Measurements from ENCODE around the gene ITGB3BP.

Gene ITGB3BP

GRCh38 chr1:63533931-63534330 lies 10.9 kb upstream of the ITGB3BP start:
- no peak overlapping the region for H3K9ac ChIP-seq (ENCODE audit: low read length)
- H2AFZ ChIP-seq (ENCODE audit: low read depth, low read length, severe bottlenecking), result no peak overlapping the region
- peaks cover 27% of the 10 kb centered on the region for H3K36me3 ChIP-seq (ENCODE audit: low read length)
- no peaks in the 10 kb centered on the region for H3K9me2 ChIP-seq (replicated peaks; ENCODE audit: insufficient read depth, low read length)
- H3K79me2 ChIP-seq (ENCODE audit: insufficient read depth, low read length), result no peaks in the 10 kb centered on the region
- H3K9me3 ChIP-seq (ENCODE audit: insufficient read depth, low read length), result no peaks in the 10 kb centered on the region
- H3F3A ChIP-seq (ENCODE audit: insufficient read depth), result no peaks in the 10 kb centered on the region; the same call in 1 of the 2 replicates
- no peaks in the 10 kb centered on the region for H4K20me1 ChIP-seq (ENCODE audit: low read depth, low read length)
- no peak overlapping the region for H3K4me3 ChIP-seq (ENCODE audit: insufficient read depth, low read length, poor library complexity, severe bottlenecking)
- no peak overlapping the region for H3K4me2 ChIP-seq (ENCODE audit: low read depth, low read length, poor library complexity, severe bottlenecking)
- no peak overlapping the region for H3K27ac ChIP-seq (ENCODE audit: low read depth, low read length)
- TF ChIP-seq EZH2phosphoT487 (conservative IDR thresholded peaks at IDR 0.05; ENCODE audit: low read length) (no peak), CTCF (IDR thresholded peaks at IDR 0.05; ENCODE audit: insufficient read depth, low read length, poor library complexity, severe bottlenecking) (no peak)
- no peaks in the 10 kb centered on the region for H3K27me3 ChIP-seq (ENCODE audit: low read length)

- H4K20me1 ChIP-seq (ENCODE audit: low read depth, low read length), result no peaks in the 10 kb centered on the region
- H3K9ac ChIP-seq (ENCODE audit: low read length), result no peak overlapping the region
- H3K27me3 ChIP-seq (ENCODE audit: low read length), result no peaks in the 10 kb centered on the region
- no peaks in the 10 kb centered on the region; the same call in 1 of the 2 replicates for H3F3A ChIP-seq (ENCODE audit: insufficient read depth)
- no peak overlapping the region for H3K27ac ChIP-seq (ENCODE audit: low read depth, low read length)
- no peak for TF ChIP-seq EZH2phosphoT487 (conservative IDR thresholded peaks at IDR 0.05; ENCODE audit: low read length)
- TF ChIP-seq CTCF (IDR thresholded peaks at IDR 0.05; ENCODE audit: insufficient read depth, low read length, poor library complexity, severe bottlenecking), result no peak
- no peaks in the 10 kb centered on the region for H3K9me2 ChIP-seq (replicated peaks; ENCODE audit: insufficient read depth, low read length)
- H3K36me3 ChIP-seq (ENCODE audit: low read length), result peaks cover 27% of the 10 kb centered on the region
- no peak overlapping the region for H3K4me2 ChIP-seq (ENCODE audit: low read depth, low read length, poor library complexity, severe bottlenecking)
- H2AFZ ChIP-seq (ENCODE audit: low read depth, low read length, severe bottlenecking), result no peak overlapping the region
- H3K79me2 ChIP-seq (ENCODE audit: insufficient read depth, low read length), result no peaks in the 10 kb centered on the region
- no peaks in the 10 kb centered on the region for H3K9me3 ChIP-seq (ENCODE audit: insufficient read depth, low read length)
- no peak overlapping the region for H3K4me3 ChIP-seq (ENCODE audit: insufficient read depth, low read length, poor library complexity, severe bottlenecking)
These were observed 9.7 kb upstream of the ITGB3BP start for GRCh38 chr1:63532727-63533126.

GRCh38 chr1:63524201-63524600 lies 1.2 kb upstream of the ITGB3BP start:
- Histone ChIP-seq H3K9me2 (replicated peaks; ENCODE audit: insufficient read depth, low read length) (no peaks in the 10 kb centered on the region), H3K4me3 (ENCODE audit: insufficient read depth, low read length, poor library complexity, severe bottlenecking) (peak overlapping the region; percentile 88), H3K9me3 (ENCODE audit: insufficient read depth, low read length) (no peaks in the 10 kb centered on the region), H3K36me3 (ENCODE audit: low read length) (peaks cover 5% of the 10 kb centered on the region; the same call in 1 of the 2 replicates), H3K4me2 (ENCODE audit: low read depth, low read length, poor library complexity, severe bottlenecking) (peak overlapping the region; percentile 86), H3K79me2 (ENCODE audit: insufficient read depth, low read length) (peaks cover 48% of the 10 kb centered on the region), H2AFZ (ENCODE audit: low read depth, low read length, severe bottlenecking) (peak overlapping the region; percentile 72), H4K20me1 (ENCODE audit: low read depth, low read length) (no peaks in the 10 kb centered on the region), H3K9ac (ENCODE audit: low read length) (peak overlapping the region; percentile 83), H3K27ac (ENCODE audit: low read depth, low read length) (peak overlapping the region; percentile 87), H3K27me3 (ENCODE audit: low read length) (no peaks in the 10 kb centered on the region), H3F3A (ENCODE audit: insufficient read depth) (peaks cover 17% of the 10 kb centered on the region; the same call in 1 of the 2 replicates)
- no peak for TF ChIP-seq CTCF (IDR thresholded peaks at IDR 0.05; ENCODE audit: insufficient read depth, low read length, poor library complexity, severe bottlenecking)
- TF ChIP-seq EZH2phosphoT487 (conservative IDR thresholded peaks at IDR 0.05; ENCODE audit: low read length), result no peak
